ENCODE data around the gene SPATA21. TPM values are rescaled to one million over a fixed set of nuclear protein-coding genes. Genes with fewer than 3 reads are reported as not detected.

The SPATA21 gene
- total RNA-seq, 4 donors from 2014 or later = not detected

DNA sequence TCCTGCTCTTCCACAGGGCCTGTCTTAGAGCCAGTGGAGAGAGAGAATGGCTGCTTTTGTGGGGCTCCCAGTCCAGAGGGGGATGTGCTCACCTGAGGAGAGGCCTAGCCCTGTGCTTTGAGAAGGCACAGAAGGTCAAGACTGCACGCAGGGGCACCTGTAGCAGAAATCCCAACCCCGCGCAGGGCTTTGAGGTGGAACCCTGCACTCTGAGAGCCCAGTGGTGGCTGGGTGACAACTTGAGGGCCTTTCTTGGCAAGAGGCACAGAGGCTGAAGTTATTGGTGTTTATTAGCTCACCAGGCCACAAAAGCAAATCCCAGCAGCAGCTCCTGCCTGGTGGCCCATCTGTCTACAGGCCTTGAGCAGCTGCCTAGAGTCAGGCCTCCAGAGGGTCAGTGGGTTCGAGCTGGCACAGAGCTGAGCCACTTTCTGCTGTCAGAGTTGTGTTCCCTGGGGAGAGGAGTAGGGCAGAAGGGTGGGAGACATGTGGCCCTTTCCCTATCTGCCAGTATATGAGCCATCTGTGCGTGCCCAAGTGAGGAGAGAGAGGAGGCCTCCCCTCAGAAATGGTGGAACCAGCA is 38.8 kb downstream of the SPATA21 start:
- H3K9me3 ChIP-seq = no peaks in the 10 kb centered on the region
- peak overlapping the region in 1 of 3 donors; percentile 68 for H3K27ac ChIP-seq
- no peak overlapping the region for H3K4me3 ChIP-seq (replicated peaks in 1 of 3)
- peak; percentile 80 to 91 for DNase-seq
- 47% methylated on average over 5 of the region's 5 CpGs; no CpG with 5 or more reads in 1 of the 2 donors for WGBS, 2 donors
- peaks cover 29 to 31% of the 10 kb centered on the region in 2 donors for H3K36me3 ChIP-seq
- peaks cover 0 to 16% of the 10 kb centered on the region in 2 donors for H3K4me1 ChIP-seq
- no peaks in the 10 kb centered on the region for H3K27me3 ChIP-seq
- TF ChIP-seq, protein P1, sequence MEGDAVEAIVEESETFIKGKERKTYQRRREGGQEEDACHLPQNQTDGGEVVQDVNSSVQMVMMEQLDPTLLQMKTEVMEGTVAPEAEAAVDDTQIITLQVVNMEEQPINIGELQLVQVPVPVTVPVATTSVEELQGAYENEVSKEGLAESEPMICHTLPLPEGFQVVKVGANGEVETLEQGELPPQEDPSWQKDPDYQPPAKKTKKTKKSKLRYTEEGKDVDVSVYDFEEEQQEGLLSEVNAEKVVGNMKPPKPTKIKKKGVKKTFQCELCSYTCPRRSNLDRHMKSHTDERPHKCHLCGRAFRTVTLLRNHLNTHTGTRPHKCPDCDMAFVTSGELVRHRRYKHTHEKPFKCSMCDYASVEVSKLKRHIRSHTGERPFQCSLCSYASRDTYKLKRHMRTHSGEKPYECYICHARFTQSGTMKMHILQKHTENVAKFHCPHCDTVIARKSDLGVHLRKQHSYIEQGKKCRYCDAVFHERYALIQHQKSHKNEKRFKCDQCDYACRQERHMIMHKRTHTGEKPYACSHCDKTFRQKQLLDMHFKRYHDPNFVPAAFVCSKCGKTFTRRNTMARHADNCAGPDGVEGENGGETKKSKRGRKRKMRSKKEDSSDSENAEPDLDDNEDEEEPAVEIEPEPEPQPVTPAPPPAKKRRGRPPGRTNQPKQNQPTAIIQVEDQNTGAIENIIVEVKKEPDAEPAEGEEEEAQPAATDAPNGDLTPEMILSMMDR (IDR thresholded peaks at IDR 0.05) = no peak
- no peak for TF ChIP-seq POLR2A (IDR thresholded peaks at IDR 0.05)
- intact Hi-C loops (cut with DNase I) = no loop called here

DNA sequence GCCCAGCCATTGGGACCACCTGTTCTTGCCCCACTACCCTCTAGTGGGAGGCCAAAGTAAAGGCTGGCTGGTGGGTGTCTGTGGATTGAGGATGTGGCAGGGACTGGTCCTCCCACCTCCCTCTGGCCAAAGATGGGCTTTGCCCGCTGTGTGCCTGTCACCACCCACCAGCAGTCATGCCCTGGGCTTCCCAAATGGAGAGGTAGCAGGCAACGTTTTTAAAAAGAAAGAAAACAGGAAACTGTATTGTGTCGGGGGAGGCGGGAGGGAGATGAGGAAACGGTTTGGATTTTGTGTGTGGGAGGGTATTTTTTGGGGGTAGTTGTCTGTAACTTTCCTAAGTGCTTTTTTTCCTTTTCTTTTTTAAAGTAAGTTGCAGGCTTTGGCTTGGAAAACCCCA is 40.1 kb downstream of the SPATA21 start:
- intact Hi-C loops (cut with DNase I) = no loop called here
- no peak for TF ChIP-seq POLR2A (IDR thresholded peaks at IDR 0.05)
- TF ChIP-seq, protein P1 (IDR thresholded peaks at IDR 0.05) = no peak
- no peak overlapping the region for H3K4me3 ChIP-seq (replicated peaks in 1 of 3)
- no peak for DNase-seq
- no peaks in the 10 kb centered on the region for H3K9me3 ChIP-seq
- H3K36me3 ChIP-seq = peaks cover 29 to 31% of the 10 kb centered on the region in 2 donors
- H3K27me3 ChIP-seq = no peaks in the 10 kb centered on the region
- WGBS, 2 donors = 71 to 73% methylated on average over 5 of the region's 5 CpGs
- peaks cover under 1 to 28% of the 10 kb centered on the region in 2 donors for H3K4me1 ChIP-seq
- no peak overlapping the region for H3K27ac ChIP-seq

DNA sequence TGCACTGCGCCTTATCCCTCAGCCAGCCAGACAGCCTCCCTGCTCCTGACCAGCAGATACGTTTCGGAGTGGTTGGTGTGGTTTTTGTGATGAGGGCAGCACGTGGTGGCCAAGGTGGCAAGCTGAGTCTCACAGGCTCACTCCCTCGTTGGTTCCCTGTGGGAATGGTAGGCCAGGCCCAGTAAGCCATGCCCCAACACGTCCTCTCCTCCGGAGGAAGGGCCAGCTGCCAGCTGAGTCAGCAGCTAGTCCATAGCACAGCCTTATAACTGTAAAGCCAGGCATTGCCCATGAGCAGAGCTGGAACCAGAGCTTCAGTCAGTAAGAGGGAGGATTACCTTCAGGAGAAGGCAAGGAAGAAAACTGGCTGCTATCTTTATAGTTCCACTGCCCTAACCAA is 40.6 kb downstream of the SPATA21 start:
- H3K36me3 ChIP-seq = peaks cover 29 to 31% of the 10 kb centered on the region in 2 donors
- intact Hi-C loops (cut with DNase I) = no loop called here
- 68 to 83% methylated on average over 7 of the region's 7 CpGs for WGBS, 2 donors

DNA sequence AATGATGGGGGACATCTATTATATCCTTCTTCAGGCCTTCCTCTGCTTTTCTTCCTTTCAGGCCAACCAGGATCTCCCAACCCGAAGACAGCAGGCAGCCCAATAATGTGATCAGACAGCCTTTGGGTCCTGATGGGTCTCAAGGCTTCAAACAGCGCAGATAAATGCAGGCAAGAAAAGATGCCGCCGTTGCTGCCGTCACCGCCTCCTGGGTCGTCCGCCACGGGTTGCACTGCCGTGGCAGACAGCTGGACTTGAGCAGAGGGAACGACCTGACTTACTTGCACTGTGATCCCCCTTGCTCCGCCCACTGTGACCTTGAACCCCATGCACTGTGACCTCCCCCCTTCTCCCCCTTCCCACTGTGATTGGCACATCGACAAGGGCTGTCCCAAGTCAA is 42.2 kb downstream of the SPATA21 start:
- no peak overlapping the region for H3K4me3 ChIP-seq (replicated peaks in 1 of 3)
- H3K36me3 ChIP-seq = peaks cover 29 to 31% of the 10 kb centered on the region in 2 donors
- H3K27me3 ChIP-seq = no peaks in the 10 kb centered on the region
- WGBS, 2 donors = 94 to 97% methylated on average over 13 of the region's 13 CpGs
- no peak overlapping the region for H3K27ac ChIP-seq
- DNase-seq = no peak
- TF ChIP-seq, protein P1 (IDR thresholded peaks at IDR 0.05) = no peak
- TF ChIP-seq POLR2A (IDR thresholded peaks at IDR 0.05) = no peak
- peaks cover 9 to 35% of the 10 kb centered on the region in 2 donors for H3K4me1 ChIP-seq
- intact Hi-C loops (cut with DNase I) = no loop called here
- H3K9me3 ChIP-seq = no peaks in the 10 kb centered on the region

More for the DNA sequence above, 40.6 kb downstream of the SPATA21 start:
- Histone ChIP-seq H3K27me3 (no peaks in the 10 kb centered on the region), H3K27ac (no peak overlapping the region), H3K4me3 (replicated peaks in 1 of 3) (no peak overlapping the region), H3K4me1 (peaks cover 6 to 33% of the 10 kb centered on the region in 2 donors), H3K9me3 (no peaks in the 10 kb centered on the region)
- no peak for DNase-seq
- TF ChIP-seq, protein P1 (IDR thresholded peaks at IDR 0.05) = no peak
- TF ChIP-seq POLR2A (IDR thresholded peaks at IDR 0.05) = no peak

Measured in thyroid gland (tissue), 4 donors.